NCI-H345 (cell line): ENCODE results near the gene NCOA3.

Source experiments
- DNase-seq: peaks from one replicate; lab custom pipeline; 2025; lab: John Stamatoyannopoulos, UW

Gene NCOA3

GRCh38 chr20:47598911-47599744 is 97.4 kb downstream of the NCOA3 start:
- DNase-seq: no peak

GRCh38 chr20:47600967-47601547 is 99.4 kb downstream of the NCOA3 start:
- DNase-seq: no peak

- DNase-seq: no peak
Observed at GRCh38 chr20:47603260-47603659, 101.6 kb downstream of the NCOA3 start.

- peak; percentile 32 for DNase-seq
Observed at GRCh38 chr20:47605673-47606413, 104.2 kb downstream of the NCOA3 start.

GRCh38 chr20:47606414-47606982 is 104.8 kb downstream of the NCOA3 start:
- DNase-seq: peak; percentile 69

GRCh38 chr20:47606983-47607613 is 105.4 kb downstream of the NCOA3 start:
- no peak for DNase-seq

GRCh38 chr20:47609001-47609400 is 107.3 kb downstream of the NCOA3 start:
- DNase-seq: no peak

- no peak for DNase-seq
Observed at GRCh38 chr20:47610247-47610944, 108.7 kb downstream of the NCOA3 start.

GRCh38 chr20:47610945-47611250 is 109.2 kb downstream of the NCOA3 start:
- DNase-seq: no peak

- no peak for DNase-seq
Observed at GRCh38 chr20:47611785-47612184, 110.1 kb downstream of the NCOA3 start.

GRCh38 chr20:47612670-47613069 is 111.0 kb downstream of the NCOA3 start:
- DNase-seq: no peak

- no peak for DNase-seq
Observed at GRCh38 chr20:47614703-47615309, 113.1 kb downstream of the NCOA3 start.

GRCh38 chr20:47618479-47618878 is 116.8 kb downstream of the NCOA3 start:
- DNase-seq: no peak

GRCh38 chr20:47620808-47621805 is 119.4 kb downstream of the NCOA3 start:
- DNase-seq: peak; percentile 39

- no peak for DNase-seq
Observed at GRCh38 chr20:47622118-47622665, 120.5 kb downstream of the NCOA3 start.

GRCh38 chr20:47623206-47623605 is 121.5 kb downstream of the NCOA3 start:
- DNase-seq: no peak

- DNase-seq: no peak
Observed at GRCh38 chr20:47627540-47627939, 125.9 kb downstream of the NCOA3 start.

GRCh38 chr20:47629907-47630306 is 128.2 kb downstream of the NCOA3 start:
- no peak for DNase-seq

- no peak for DNase-seq
Observed at GRCh38 chr20:47631078-47631477, 129.4 kb downstream of the NCOA3 start.

- DNase-seq: no peak
Observed at GRCh38 chr20:47635256-47635655, 133.6 kb downstream of the NCOA3 start.
